ENCODE measurements around the gene A2M. TPM values are rescaled to one million over a fixed set of nuclear protein-coding genes. Genes with fewer than 3 reads are reported as not detected.

The A2M gene
- total RNA-seq, 1 experiment from 2014 or later = not detected

DNA sequence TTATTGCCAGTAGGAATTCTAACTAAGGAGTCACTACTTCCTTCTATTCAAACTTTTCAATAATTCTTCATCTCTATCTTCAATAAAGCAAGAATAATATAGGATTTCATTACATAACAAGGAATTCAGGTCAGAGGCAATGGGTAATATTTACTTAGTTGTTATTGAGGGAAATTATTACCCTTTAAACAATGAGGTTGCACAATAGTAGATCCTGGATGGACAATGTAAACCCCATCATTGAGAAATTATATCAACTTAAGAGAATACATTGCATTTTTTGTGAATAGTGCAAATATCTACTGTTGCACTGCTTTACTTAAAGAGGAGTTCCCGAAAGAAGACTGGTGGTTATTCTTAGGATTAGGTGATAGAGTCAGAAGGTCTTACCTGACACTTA, 43.8 kb downstream of the A2M start:
- POLR2A ChIA-PET (ENCODE audit: unreplicated experiment) = no interaction called here

DNA sequence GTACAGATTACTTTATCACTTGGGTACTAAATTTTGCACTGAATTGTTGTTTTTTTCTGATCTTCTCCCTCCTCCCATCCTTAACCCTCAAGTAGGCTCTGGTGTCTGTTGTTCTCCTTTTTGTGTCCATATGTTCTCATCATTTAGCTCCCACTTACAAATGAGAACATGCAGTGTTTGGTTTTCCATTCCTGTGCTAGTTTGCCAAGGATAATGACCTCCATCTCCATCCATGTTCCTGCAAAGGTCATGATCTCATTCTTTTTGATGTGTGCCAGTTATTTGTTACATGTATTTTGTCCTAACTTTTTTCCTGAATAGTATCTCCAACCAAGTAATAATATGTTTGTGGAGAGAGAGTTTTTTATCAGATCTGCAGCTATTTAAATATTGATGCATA, 44.2 kb downstream of the A2M start:
- Histone ChIP-seq H3K4me2 (no peak overlapping the region), H3K9me2 (ENCODE audit: insufficient read depth) (no peaks in the 10 kb centered on the region; the same call in 1 of the 2 replicates), H3K4me1 (replicated peaks; ENCODE audit: insufficient read depth) (no peaks in the 10 kb centered on the region), H2AFZ (no peak overlapping the region), H3K27ac (no peak overlapping the region), H3K27me3 (ENCODE audit: insufficient read depth, low read depth) (no peaks in the 10 kb centered on the region; the same call in 1 of the 2 replicates), H4K20me1 (ENCODE audit: insufficient read depth) (no peaks in the 10 kb centered on the region), H3K36me3 (ENCODE audit: low read depth) (no peaks in the 10 kb centered on the region), H3K9me3 (ENCODE audit: insufficient read depth, low read depth) (no peaks in the 10 kb centered on the region), H3K79me2 (ENCODE audit: low read depth) (no peaks in the 10 kb centered on the region), H3K4me3 (no peak overlapping the region), H3F3A (ENCODE audit: insufficient read depth, low read depth) (no peaks in the 10 kb centered on the region)
- intact Hi-C loops (cut with micrococcal nuclease; ENCODE audit: unreplicated experiment) = no loop called here
- CTCF ChIA-PET = no interaction called here
- BruUV-seq (replicated peaks) = no TSS peak
- POLR2A ChIA-PET (ENCODE audit: unreplicated experiment) = no interaction called here
- TF ChIP-seq, protein P1, sequence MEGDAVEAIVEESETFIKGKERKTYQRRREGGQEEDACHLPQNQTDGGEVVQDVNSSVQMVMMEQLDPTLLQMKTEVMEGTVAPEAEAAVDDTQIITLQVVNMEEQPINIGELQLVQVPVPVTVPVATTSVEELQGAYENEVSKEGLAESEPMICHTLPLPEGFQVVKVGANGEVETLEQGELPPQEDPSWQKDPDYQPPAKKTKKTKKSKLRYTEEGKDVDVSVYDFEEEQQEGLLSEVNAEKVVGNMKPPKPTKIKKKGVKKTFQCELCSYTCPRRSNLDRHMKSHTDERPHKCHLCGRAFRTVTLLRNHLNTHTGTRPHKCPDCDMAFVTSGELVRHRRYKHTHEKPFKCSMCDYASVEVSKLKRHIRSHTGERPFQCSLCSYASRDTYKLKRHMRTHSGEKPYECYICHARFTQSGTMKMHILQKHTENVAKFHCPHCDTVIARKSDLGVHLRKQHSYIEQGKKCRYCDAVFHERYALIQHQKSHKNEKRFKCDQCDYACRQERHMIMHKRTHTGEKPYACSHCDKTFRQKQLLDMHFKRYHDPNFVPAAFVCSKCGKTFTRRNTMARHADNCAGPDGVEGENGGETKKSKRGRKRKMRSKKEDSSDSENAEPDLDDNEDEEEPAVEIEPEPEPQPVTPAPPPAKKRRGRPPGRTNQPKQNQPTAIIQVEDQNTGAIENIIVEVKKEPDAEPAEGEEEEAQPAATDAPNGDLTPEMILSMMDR (conservative IDR thresholded peaks at IDR 0.05) = no peak
- TF ChIP-seq EZH2 (IDR thresholded peaks at IDR 0.05; ENCODE audit: low read depth) = no peak
- DNase-seq = no peak

More for the DNA sequence above, 43.8 kb downstream of the A2M start:
- no TSS peak for BruUV-seq (replicated peaks)
- no peak for DNase-seq
- Histone ChIP-seq H3K9me2 (ENCODE audit: insufficient read depth) (no peaks in the 10 kb centered on the region; the same call in 1 of the 2 replicates), H3K4me3 (no peak overlapping the region), H3K4me2 (no peak overlapping the region), H3K36me3 (ENCODE audit: low read depth) (no peaks in the 10 kb centered on the region), H3K4me1 (replicated peaks; ENCODE audit: insufficient read depth) (no peaks in the 10 kb centered on the region), H4K20me1 (ENCODE audit: insufficient read depth) (no peaks in the 10 kb centered on the region), H2AFZ (no peak overlapping the region), H3F3A (ENCODE audit: insufficient read depth, low read depth) (no peaks in the 10 kb centered on the region), H3K27me3 (ENCODE audit: insufficient read depth, low read depth) (no peaks in the 10 kb centered on the region; the same call in 1 of the 2 replicates), H3K9me3 (ENCODE audit: insufficient read depth, low read depth) (no peaks in the 10 kb centered on the region), H3K79me2 (ENCODE audit: low read depth) (no peaks in the 10 kb centered on the region), H3K27ac (no peak overlapping the region)
- TF ChIP-seq, protein P1 (conservative IDR thresholded peaks at IDR 0.05) = no peak
- no peak for TF ChIP-seq EZH2 (IDR thresholded peaks at IDR 0.05; ENCODE audit: low read depth)
- CTCF ChIA-PET = no interaction called here
- intact Hi-C loops (cut with micrococcal nuclease; ENCODE audit: unreplicated experiment) = no loop called here

- Histone ChIP-seq H3F3A (ENCODE audit: insufficient read depth, low read depth) (no peaks in the 10 kb centered on the region), H3K4me2 (no peak overlapping the region), H3K9me3 (ENCODE audit: insufficient read depth, low read depth) (no peaks in the 10 kb centered on the region; the same call in 1 of the 2 replicates), H3K4me1 (replicated peaks; ENCODE audit: insufficient read depth) (no peaks in the 10 kb centered on the region), H3K9me2 (ENCODE audit: insufficient read depth) (no peaks in the 10 kb centered on the region; the same call in 1 of the 2 replicates), H3K4me3 (no peak overlapping the region), H3K36me3 (ENCODE audit: low read depth) (no peaks in the 10 kb centered on the region), H4K20me1 (ENCODE audit: insufficient read depth) (no peaks in the 10 kb centered on the region), H3K79me2 (ENCODE audit: low read depth) (no peaks in the 10 kb centered on the region), H3K27ac (no peak overlapping the region), H2AFZ (no peak overlapping the region), H3K27me3 (ENCODE audit: insufficient read depth, low read depth) (no peaks in the 10 kb centered on the region; the same call in 1 of the 2 replicates)
- no TSS peak for BruUV-seq (replicated peaks)
- TF ChIP-seq, protein P1 (conservative IDR thresholded peaks at IDR 0.05) = no peak
- TF ChIP-seq EZH2 (IDR thresholded peaks at IDR 0.05; ENCODE audit: low read depth) = no peak
- intact Hi-C loops (cut with micrococcal nuclease; ENCODE audit: unreplicated experiment) = no loop called here
- ChIA-PET POLR2A (ENCODE audit: unreplicated experiment) (no interaction called here), CTCF (no interaction called here)
- DNase-seq = no peak
These were observed 45.4 kb downstream of the A2M start for GRCh38 chr12:9070351-9070750.

Measured in PC-9 (cell line).